Hepatocyte (in vitro differentiated cells): ENCODE data around the gene SHC4. TPM values are rescaled to one million over a fixed set of nuclear protein-coding genes. Genes with fewer than 3 reads are reported as not detected.

Experiments
- DNase-seq: peaks from one replicate; pipeline ENCODE4 v3.0.0-alpha.2; 2016; ENCODE audit warnings: low spot score
- H2AFZ ChIP-seq: fragments of 200-600 bp; sonication (generic); 2 replicates; pipeline ENCODE4 v1.6.0; 2016; ENCODE audit warnings: antibody characterized with exemption, mild to moderate bottlenecking
- H3K27ac ChIP-seq: fragments of 200-600 bp; sonication (generic); 2 replicates; pipeline ENCODE4 v1.5.1; 2016; ENCODE audit warnings: mild to moderate bottlenecking
- H3K27me3 ChIP-seq: fragments of 200-600 bp; sonication (generic); 2 replicates; pipeline ENCODE4 v1.6.1; 2016
- H3K36me3 ChIP-seq: fragments of 200-600 bp; sonication (generic); replicated peaks from 2 replicates; pipeline ENCODE4 v1.5.1; 2016; ENCODE audit warnings: low read depth; ENCODE audit not compliant: insufficient read depth
- H3K4me1 ChIP-seq: fragments of 200-600 bp; sonication (generic); 2 replicates; pipeline ENCODE4 v1.5.1; 2016; ENCODE audit warnings: mild to moderate bottlenecking, moderate library complexity; ENCODE audit not compliant: insufficient read depth
- H3K4me2 ChIP-seq: fragments of 200-600 bp; sonication (generic); 2 replicates; pipeline ENCODE4 v1.6.0; 2016
- H3K4me3 ChIP-seq: fragments of 200-600 bp; sonication (generic); 2 replicates; pipeline ENCODE4 v1.5.1; 2016; ENCODE audit warnings: mild to moderate bottlenecking
- H3K79me2 ChIP-seq: fragments of 200-600 bp; sonication (generic); 2 replicates; pipeline ENCODE4 v1.6.0; 2017; ENCODE audit warnings: mild to moderate bottlenecking
- H3K9me2 ChIP-seq: fragments of 200-600 bp; sonication (generic); replicated peaks from 2 replicates; pipeline ENCODE4 v1.6.0; 2017; ENCODE audit warnings: mild to moderate bottlenecking; ENCODE audit not compliant: insufficient read depth
- H3K9me3 ChIP-seq: fragments of 200-600 bp; sonication (generic); 2 replicates; pipeline ENCODE4 v1.5.1; 2016; ENCODE audit warnings: low read depth, mild to moderate bottlenecking
- H4K20me1 ChIP-seq: fragments of 200-600 bp; sonication (generic); 2 replicates; pipeline ENCODE4 v1.6.0; 2016; ENCODE audit warnings: mild to moderate bottlenecking; ENCODE audit not compliant: insufficient read depth, poor library complexity, severe bottlenecking
- CTCF ChIP-seq: fragments of 200-600 bp; sonication (generic); IDR thresholded peaks from 2 replicates; pipeline ENCODE4 v1.5.1; 2016; ENCODE audit warnings: antibody characterized with exemption, mild to moderate bottlenecking; ENCODE audit not compliant: poor library complexity
- EZH2 ChIP-seq: fragments of 200-600 bp; sonication (generic); IDR thresholded peaks from 2 replicates; pipeline ENCODE4 v1.6.1; 2016; ENCODE audit warnings: antibody characterized with exemption, mild to moderate bottlenecking, borderline replicate concordance
- EZH2phosphoT487 ChIP-seq: fragments of 200-600 bp; sonication (generic); IDR thresholded peaks from one replicate; pipeline ENCODE4 v1.6.1; 2018; ENCODE audit warnings: antibody characterized with exemption, mild to moderate bottlenecking, low read depth, moderate library complexity; ENCODE audit not compliant: unreplicated experiment, severe bottlenecking
- WGBS: methylation state at CpG from one replicate; pipeline ENCODE4 v1.1.6; 2016; ENCODE audit warnings: low lambda C conversion rate; ENCODE audit errors: missing lambda C conversion rate; 5-methylcytosine and 5-hydroxymethylcytosine counted together
- polyA plus RNA-seq: library from polyadenylated mRNA; unstranded; fragments of >200 nt; fragmentation: Nextera tagmentation; extraction: Ambion mirVana; gene quantifications from 2 replicates; pipeline ENCODE4 v1.2.1, GENCODE V29; 2016
- total RNA-seq: library from RNA; depleted of rRNA; stranded (reverse); fragments of >200 nt; gene quantifications from 2 replicates; pipeline ENCODE4 v1.2.3, GENCODE V29; 2014

Gene SHC4
- total and polyA plus RNA-seq, 2 experiments from 2014 or later: 0.75 to 1.00 TPM

DNA sequence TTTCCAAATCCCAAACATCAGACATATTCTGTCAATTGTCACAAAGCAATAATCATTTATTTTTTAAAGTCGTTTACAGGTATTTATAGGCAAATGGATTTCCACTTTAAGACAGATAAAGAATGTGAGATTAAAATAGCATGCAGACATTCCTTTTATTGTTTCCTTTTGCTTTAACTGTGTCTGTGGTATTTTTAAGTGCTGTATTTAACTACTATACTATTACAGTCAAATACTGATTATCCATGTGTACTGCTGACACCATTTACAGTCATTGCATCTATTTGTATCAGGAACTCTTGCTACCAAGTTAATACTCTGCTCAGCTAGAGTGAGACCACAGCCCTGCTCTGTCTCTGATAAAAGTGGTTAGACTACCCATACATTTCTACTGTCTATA is 140.0 kb downstream of the SHC4 start:
- Histone ChIP-seq H3K4me1 (no peaks in the 10 kb centered on the region), H3K9me3 (no peaks in the 10 kb centered on the region), H3K36me3 (no peaks in the 10 kb centered on the region), H3K9me2 (no peaks in the 10 kb centered on the region), H3K27ac (no peak overlapping the region), H3K27me3 (no peaks in the 10 kb centered on the region), H4K20me1 (no peaks in the 10 kb centered on the region), H3K4me3 (no peak overlapping the region), H3K79me2 (no peaks in the 10 kb centered on the region), H3K4me2 (no peak overlapping the region), H2AFZ (no peak overlapping the region)
- DNase-seq: no peak
- 63% methylated on average over 1 of the region's 1 CpG for WGBS
- TF ChIP-seq CTCF: no peak
- no peak for TF ChIP-seq EZH2
- no peak for TF ChIP-seq EZH2phosphoT487

GRCh38 chr15:48823237-48823636 is 140.5 kb downstream of the SHC4 start:
- Histone ChIP-seq H3K27ac (no peak overlapping the region), H3K27me3 (no peaks in the 10 kb centered on the region), H2AFZ (no peak overlapping the region), H4K20me1 (no peaks in the 10 kb centered on the region), H3K9me2 (no peaks in the 10 kb centered on the region), H3K4me2 (no peak overlapping the region), H3K9me3 (no peaks in the 10 kb centered on the region), H3K4me3 (no peak overlapping the region), H3K4me1 (no peaks in the 10 kb centered on the region), H3K36me3 (no peaks in the 10 kb centered on the region), H3K79me2 (no peaks in the 10 kb centered on the region)
- no peak for DNase-seq
- TF ChIP-seq EZH2phosphoT487: no peak
- TF ChIP-seq CTCF: no peak
- TF ChIP-seq EZH2: no peak
- WGBS: 0% methylated on average over 1 of the region's 1 CpG

DNA sequence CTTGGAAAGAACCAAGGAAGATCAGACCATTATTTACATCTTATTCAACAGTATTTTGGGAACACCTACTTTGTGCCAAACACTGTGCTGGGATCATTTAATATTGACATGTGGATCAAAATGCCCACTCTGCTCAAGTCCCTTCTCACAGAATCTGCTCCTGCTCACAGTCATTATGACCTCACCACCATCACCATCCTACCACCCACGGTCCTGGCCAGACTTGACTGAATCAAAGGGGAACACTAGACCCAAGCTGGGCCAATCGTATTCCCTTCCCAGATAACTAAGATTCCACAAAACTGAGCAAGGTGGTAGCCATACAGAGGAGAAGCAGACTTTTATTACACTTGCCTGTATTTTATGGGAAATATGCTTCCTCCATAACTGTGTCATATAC is 149.4 kb downstream of the SHC4 start:
- no peak for DNase-seq
- no peaks in the 10 kb centered on the region for H3K4me1 ChIP-seq
- WGBS: 79% methylated on average over 2 of the region's 2 CpGs
- H3K36me3 ChIP-seq: no peaks in the 10 kb centered on the region
- H4K20me1 ChIP-seq: no peaks in the 10 kb centered on the region
- no peaks in the 10 kb centered on the region for H3K9me3 ChIP-seq
- no peaks in the 10 kb centered on the region for H3K9me2 ChIP-seq
- H3K79me2 ChIP-seq: no peaks in the 10 kb centered on the region
- no peak for TF ChIP-seq EZH2
- no peak for TF ChIP-seq CTCF
- TF ChIP-seq EZH2phosphoT487: no peak
- H2AFZ ChIP-seq: no peak overlapping the region
- no peak overlapping the region for H3K4me2 ChIP-seq
- no peak overlapping the region for H3K4me3 ChIP-seq
- H3K27ac ChIP-seq: no peak overlapping the region
- no peaks in the 10 kb centered on the region for H3K27me3 ChIP-seq
